Mucosa of gallbladder (tissue), 1 donor: ENCODE measurements around the gene CD101. TPM values are rescaled to one million over a fixed set of nuclear protein-coding genes. Genes with fewer than 3 reads are reported as not detected.
A peak's percentile ranks its signal among the peaks of the same experiment; 100 is the strongest.

Source experiments
- DNase-seq: peaks from one replicate; pipeline ENCODE4 v3.0.0-alpha.2; 2020; ENCODE audit warnings: low spot score
- total RNA-seq: library from RNA; stranded (reverse); gene quantifications from one replicate; pipeline ENCODE4 v1.2.1, GENCODE V29; 2021
- donor health status: DM: no; HTN: no; CAD: no.

The CD101 gene
- total RNA-seq, 1 donor from 2014 or later: 2.8 TPM

GRCh38 chr1:117054068-117054467, 52.5 kb downstream of the CD101 start:
- DNase-seq: no peak

- no peak for DNase-seq
These were observed 57.2 kb downstream of the CD101 start for GRCh38 chr1:117058810-117059209.

- peak; percentile 65 for DNase-seq
These were observed 57.7 kb downstream of the CD101 start for GRCh38 chr1:117059334-117059677.

GRCh38 chr1:117059678-117060440, 58.3 kb downstream of the CD101 start, which contains the start of gene TTF2:
Gene TTF2, plus strand, starts transcription at chr1:117060326. Its CDS starts 21 bp downstream, at chr1:117060347.
- DNase-seq: peak; percentile 96

GRCh38 chr1:117060441-117061317, 59.1 kb downstream of the CD101 start:
- DNase-seq: peak; percentile 21

- DNase-seq: no peak
These were observed 60.4 kb downstream of the CD101 start for GRCh38 chr1:117061986-117062415.

- no peak for DNase-seq
These were observed 64.8 kb downstream of the CD101 start for GRCh38 chr1:117066367-117066766.

DNA sequence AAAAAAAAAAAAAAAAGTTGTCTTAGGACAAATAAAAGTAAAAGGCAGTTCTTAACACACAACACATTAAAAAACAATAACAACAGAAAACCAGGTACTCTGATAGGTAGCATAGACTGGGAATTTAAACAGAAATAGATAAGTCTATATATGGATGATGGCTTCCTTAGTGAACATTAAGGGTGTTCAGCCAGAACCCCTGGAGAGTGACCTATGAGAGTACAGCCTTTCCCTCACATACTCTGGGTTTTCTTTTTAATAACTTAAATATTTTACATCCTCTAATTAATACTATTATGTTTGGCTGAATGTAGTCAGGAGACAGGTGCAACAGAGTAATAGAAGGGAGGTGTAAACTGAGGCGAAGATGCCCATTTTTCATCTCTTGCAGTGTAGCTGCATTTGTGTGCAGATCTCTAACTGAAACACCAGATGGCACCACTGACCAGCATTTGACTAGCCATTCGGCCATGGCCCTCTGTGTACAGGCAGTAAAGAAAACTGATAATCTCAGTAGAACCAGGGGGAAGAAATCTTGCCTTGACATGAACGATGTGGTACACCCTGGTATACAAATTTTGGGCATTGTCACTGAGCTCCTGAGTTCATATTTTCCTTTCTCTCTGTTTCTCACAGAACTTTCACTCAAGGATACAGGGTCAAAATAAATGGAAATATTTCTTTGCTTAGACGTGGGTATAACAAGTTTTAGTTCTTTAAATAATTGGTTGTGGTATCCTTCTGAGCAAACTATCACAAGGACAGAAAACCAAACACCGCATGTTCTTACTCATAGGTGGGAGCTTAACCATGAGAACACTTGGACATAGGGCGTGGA, 66.2 kb downstream of the CD101 start:
- DNase-seq: peak; percentile 31

GRCh38 chr1:117068580-117068979, 67.0 kb downstream of the CD101 start:
- no peak for DNase-seq

DNA sequence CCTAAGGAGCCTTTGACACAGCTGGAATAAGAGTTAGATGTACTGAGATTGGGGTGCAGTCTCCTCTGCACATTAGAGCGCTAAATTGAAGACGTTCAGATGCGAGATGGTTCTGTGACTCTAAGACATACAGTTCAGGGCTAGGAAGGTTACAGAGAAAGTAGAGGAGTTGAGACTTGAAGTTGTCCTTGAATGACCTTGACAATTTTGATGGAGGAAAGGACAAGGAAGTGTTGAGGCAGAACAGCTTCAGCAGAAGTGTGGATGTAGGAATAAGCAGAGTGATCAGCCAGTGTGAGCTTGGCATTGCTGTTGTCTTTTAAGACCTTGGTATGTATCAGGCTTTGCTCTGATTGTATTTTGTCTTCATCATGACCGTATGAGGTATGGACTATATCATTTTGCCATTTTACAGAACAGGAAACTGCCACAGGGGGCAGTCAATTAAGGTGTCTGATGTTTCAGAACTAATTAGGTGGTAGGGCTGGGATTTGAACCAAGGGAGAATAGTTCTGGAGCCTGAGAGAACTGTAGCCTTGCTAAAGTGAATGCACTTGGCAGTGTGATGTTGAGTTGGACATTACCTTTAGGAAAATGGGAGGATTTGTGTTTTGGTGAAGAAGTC, 67.8 kb downstream of the CD101 start:
- DNase-seq: no peak

DNA sequence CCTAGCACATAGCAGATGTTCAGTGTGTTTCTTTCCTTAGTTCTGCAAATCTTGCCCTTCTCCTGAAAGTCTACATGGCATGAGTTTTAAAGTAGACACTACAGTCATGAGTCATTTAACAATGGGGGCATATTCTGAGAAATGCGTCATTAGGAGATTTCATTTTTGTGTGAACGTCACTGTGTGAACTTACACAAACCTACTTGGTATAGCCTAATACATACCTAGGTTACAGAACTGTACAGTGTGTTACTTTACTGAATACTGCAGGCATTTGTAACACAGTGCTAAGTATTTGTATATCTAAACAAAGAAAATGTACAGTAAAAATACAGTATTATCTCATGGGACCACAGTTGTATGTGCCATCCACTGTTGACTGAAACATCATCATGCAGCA, 68.6 kb downstream of the CD101 start:
- no peak for DNase-seq

DNA sequence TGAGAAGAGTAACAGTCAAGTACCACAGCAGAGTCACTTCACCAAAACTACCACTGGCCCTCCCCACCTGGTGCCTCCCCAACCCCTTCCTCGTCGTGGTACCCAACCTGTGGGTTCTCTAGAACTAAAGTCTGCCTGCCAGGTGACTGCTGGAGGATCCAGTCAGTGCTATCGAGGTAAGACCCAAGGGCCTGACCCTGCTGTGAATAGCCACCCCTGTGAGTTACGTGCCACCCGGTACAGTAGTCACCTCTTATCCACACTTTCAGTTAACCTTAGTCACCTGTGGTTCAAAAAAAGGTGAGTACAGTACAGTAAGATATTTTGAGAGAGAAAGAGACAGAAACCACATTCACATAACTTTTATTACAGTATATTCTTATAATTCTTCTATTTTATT, 75.1 kb downstream of the CD101 start:
- DNase-seq: no peak

- no peak for DNase-seq
These were observed 75.7 kb downstream of the CD101 start for GRCh38 chr1:117077267-117077666.

GRCh38 chr1:117079737-117080136, 78.2 kb downstream of the CD101 start:
- no peak for DNase-seq

GRCh38 chr1:117084231-117084630, 82.7 kb downstream of the CD101 start:
- DNase-seq: no peak

Other genes starting within 250 kb of the CD101 start
- gene CD2, start 247.3 kb upstream of the CD101 start, total RNA-seq: 12.5 TPM
- gene PTGFRN, start 91.8 kb upstream of the CD101 start, total RNA-seq: 93.6 TPM
- gene TTF2, start 58.6 kb downstream of the CD101 start, total RNA-seq: 16.6 TPM
- 7.2 TPM for gene TRIM45, start 120.0 kb downstream of the CD101 start, total RNA-seq
- gene VTCN1, start 209.2 kb downstream of the CD101 start, total RNA-seq: 2.7 TPM